HepG2 (cell line): ENCODE results near the gene PSMC5. TPM values are rescaled to one million over a fixed set of nuclear protein-coding genes. Genes with fewer than 3 reads are reported as not detected.

ENCODE experiments used
- ATAC-seq: fragments of 200-7000 bp; cut with Tn5 transposase; 3 replicates; pipeline ENCODE4 v1.9.1; 2020; ENCODE audit warnings: mild to moderate bottlenecking, moderate library complexity
- BruUV-seq: library from RNA; stranded (reverse); fragments of 400-500 nt; replicated peaks from 2 replicates; lab custom pipeline; 2021; lab: Mats Ljungman, UMichigan
- CTCF ChIA-PET: fragments of 300-600 bp; formaldehyde crosslinking; extraction: SDS; loops from one replicate; lab custom pipeline; 2021; ENCODE audit warnings: low total read pairs, inconsistent platforms, low intra/inter-chr PET ratio; lab: Yijun Ruan, JAX
- POLR2A ChIA-PET: fragments of 350-600 bp; sonication (Branson Sonifier 250); formaldehyde crosslinking; loops from one replicate; lab custom pipeline; 2020; ENCODE audit warnings: antibody characterized with exemption, inconsistent platforms; lab: Yijun Ruan, JAX
- DNase-seq: peaks from one replicate; pipeline ENCODE4 v3.0.0-alpha.2; 2015; ENCODE audit warnings: low spot score
- FAIRE-seq: peaks from 3 replicates; lab custom pipeline; 2011; peaks lifted over from hg19 to GRCh38; lab: Jason Lieb, UNC
- H2AFZ ChIP-seq: one replicate; pipeline ENCODE4 v1.6.1; 2011; ENCODE audit warnings: low read length, inconsistent platforms
- H3K27ac ChIP-seq: fragments of 300-600 bp; 3 replicates; pipeline ENCODE4 v1.8.0; 2011; ENCODE audit warnings: mixed run types, mild to moderate bottlenecking, mixed read lengths, low read length, inconsistent platforms; ENCODE audit not compliant: insufficient read depth; ENCODE audit errors: extremely low read length
- H3K27me3 ChIP-seq, 2 experiments: fragments of 200-600 bp in 1 of 2; 2 replicates in 1 of 2; 3 replicates in 1 of 2; pipeline versions ENCODE4 v1.6.0 to v1.8.0; 2011; ENCODE audit warnings: low read length in 2 of 2, mild to moderate bottlenecking in 2 of 2, moderate library complexity in 2 of 2, inconsistent platforms in 1 of 2; ENCODE audit not compliant: insufficient read depth in 2 of 2, control insufficient read depth in 1 of 2
- H3K36me3 ChIP-seq, 2 experiments: fragments of 200-600 bp in 1 of 2; replicated peaks in 1 of 2; 2 replicates in 1 of 2; 3 replicates in 1 of 2; pipeline versions ENCODE4 v1.5.1 to v1.8.0; 2011; ENCODE audit warnings: low read length in 2 of 2, inconsistent platforms in 1 of 2; ENCODE audit not compliant: insufficient read depth in 2 of 2, control insufficient read depth in 1 of 2
- H3K4me1 ChIP-seq: 2 replicates; pipeline ENCODE4 v1.5.1; 2012; ENCODE audit warnings: low read length, inconsistent platforms; ENCODE audit not compliant: insufficient read depth
- H3K4me2 ChIP-seq: 2 replicates; pipeline ENCODE4 v1.6.0; 2011; ENCODE audit warnings: low read depth, low read length, inconsistent platforms
- H3K4me3 ChIP-seq, 3 experiments: fragments of 200-600 bp in 1 of 3; sonication (generic), shearing (Covaris generic) in 1 of 3; replicated peaks in 1 of 3; 2 replicates each; pipeline ENCODE4 v1.5.1; 2011 to 2016; ENCODE audit warnings: low read length in 3 of 3, inconsistent platforms in 2 of 3, low read depth in 2 of 3, mild to moderate bottlenecking in 2 of 3, control low read depth in 1 of 3, mixed read lengths in 1 of 3; ENCODE audit not compliant: insufficient read depth in 1 of 3
- H3K79me2 ChIP-seq: one replicate; pipeline ENCODE4 v1.6.1; 2011; ENCODE audit warnings: low read length, inconsistent platforms; ENCODE audit not compliant: insufficient read depth
- H3K9ac ChIP-seq: 2 replicates; pipeline ENCODE4 v1.6.0; 2011; ENCODE audit warnings: mild to moderate bottlenecking, low read depth, low read length, inconsistent platforms; ENCODE audit not compliant: insufficient read depth
- H3K9me3 ChIP-seq: 2 replicates; pipeline ENCODE4 v1.5.1; 2012; ENCODE audit warnings: mild to moderate bottlenecking, low read length
- H4K20me1 ChIP-seq: 2 replicates; pipeline ENCODE4 v1.6.0; 2011; ENCODE audit warnings: inconsistent platforms, mild to moderate bottlenecking, low read length, moderate library complexity; ENCODE audit not compliant: insufficient read depth
- ARHGAP35 ChIP-seq: sonication (generic); formaldehyde crosslinking; IDR thresholded peaks from 2 replicates; pipeline ENCODE4 v1.9.0; 2022; ENCODE audit warnings: mild to moderate bottlenecking, inconsistent platforms, moderate library complexity, missing genetic modification reagents, borderline replicate concordance
- ARNT2 ChIP-seq: sonication (generic); formaldehyde crosslinking; IDR thresholded peaks from 2 replicates; pipeline ENCODE4 v1.8.0; 2022; ENCODE audit warnings: mild to moderate bottlenecking, low read depth, missing genetic modification reagents, moderate library complexity
- ATF7 ChIP-seq, 2 experiments: fragments of 450-650 bp in 1 of 2; sonication (generic) in 1 of 2; formaldehyde crosslinking in 1 of 2; IDR thresholded peaks; 2 replicates each; pipeline versions ENCODE4 v1.4.0 to v1.6.1; 2016 to 2020; ENCODE audit warnings: antibody characterized with exemption in 1 of 2, mild to moderate bottlenecking in 1 of 2, missing genetic modification reagents in 1 of 2
- BORCS8-MEF2B ChIP-seq: sonication (generic); formaldehyde crosslinking; IDR thresholded peaks from 2 replicates; pipeline ENCODE4 v1.8.0; 2022; ENCODE audit warnings: mild to moderate bottlenecking, missing genetic modification reagents
- ETS1 ChIP-seq: sonication (generic); formaldehyde crosslinking; IDR thresholded peaks from 2 replicates; pipeline ENCODE4 v1.4.0; 2020; ENCODE audit warnings: missing genetic modification reagents
- FIP1L1 ChIP-seq: fragments of 200-400 bp; formaldehyde crosslinking; IDR thresholded peaks from 2 replicates; pipeline ENCODE4 v1.6.1; 2018; ENCODE audit warnings: low read depth, mild to moderate bottlenecking, low read length, moderate library complexity, borderline replicate concordance; ENCODE audit not compliant: insufficient read depth
- HBP1 ChIP-seq: IDR thresholded peaks from 2 replicates; pipeline ENCODE4 v1.6.1; 2016; ENCODE audit warnings: low read depth, control low read depth
- JUN ChIP-seq: sonication (generic); formaldehyde crosslinking; IDR thresholded peaks from 2 replicates; pipeline ENCODE4 v1.4.0; 2020; ENCODE audit warnings: mild to moderate bottlenecking, missing genetic modification reagents
- MEIS2 ChIP-seq: sonication (generic); formaldehyde crosslinking; IDR thresholded peaks from 2 replicates; pipeline ENCODE4 v1.9.0; 2021; ENCODE audit warnings: mild to moderate bottlenecking, missing genetic modification reagents
- MIXL1 ChIP-seq: IDR thresholded peaks from 2 replicates; pipeline ENCODE4 v1.6.1; 2016
- MTA1 ChIP-seq: sonication (generic); formaldehyde crosslinking; IDR thresholded peaks from 2 replicates; pipeline ENCODE4 v1.4.0; 2020; ENCODE audit warnings: missing genetic modification reagents, mild to moderate bottlenecking, borderline replicate concordance
- RBM22 ChIP-seq: fragments of 200-400 bp; formaldehyde crosslinking; optimal IDR thresholded peaks from 2 replicates; pipeline ENCODE3; 2017; ENCODE audit warnings: mild to moderate bottlenecking, low read length, moderate library complexity
- SMARCE1 ChIP-seq: fragments of 450-650 bp; IDR thresholded peaks from 2 replicates; pipeline ENCODE4 v1.6.1; 2017; ENCODE audit warnings: borderline replicate concordance
- SRSF1 ChIP-seq: fragments of 200-400 bp; formaldehyde crosslinking; optimal IDR thresholded peaks from 2 replicates; pipeline ENCODE3; 2017; ENCODE audit warnings: mild to moderate bottlenecking, low read depth, low read length, moderate library complexity
- ZBTB39 ChIP-seq: sonication (generic); formaldehyde crosslinking; IDR thresholded peaks from 2 replicates; pipeline ENCODE4 v1.5.0; 2020; ENCODE audit warnings: missing genetic modification reagents
- ZNF296 ChIP-seq: sonication (generic); formaldehyde crosslinking; conservative IDR thresholded peaks from 2 replicates; pipeline ENCODE4 v1.5.0; 2020; ENCODE audit warnings: mild to moderate bottlenecking, missing genetic modification reagents
- ZNF558 ChIP-seq: sonication (generic); formaldehyde crosslinking; IDR thresholded peaks from 2 replicates; pipeline ENCODE4 v1.9.0; 2022; ENCODE audit warnings: mild to moderate bottlenecking, missing genetic modification reagents, borderline replicate concordance
- ZNF614 ChIP-seq: IDR thresholded peaks from 2 replicates; pipeline ENCODE4 v1.6.1; 2018; ENCODE audit warnings: missing biosample characterization, missing genetic modification reagents, inconsistent platforms, borderline replicate concordance
- ZSCAN22 ChIP-seq: sonication (generic); formaldehyde crosslinking; IDR thresholded peaks from 2 replicates; pipeline ENCODE4 v1.4.0; 2020; ENCODE audit warnings: mild to moderate bottlenecking, missing genetic modification reagents
- WGBS: methylation state at CpG from one replicate; pipeline ENCODE4 v1.1.6; 2017; ENCODE audit warnings: low lambda C conversion rate; 5-methylcytosine and 5-hydroxymethylcytosine counted together
- in situ Hi-C: cut with HindIII; loops from 2 replicates; pipeline ENCODE4 v1.10.0; 2017; ENCODE audit warnings: low pct_unique_long_range_greater_than_20kb; ENCODE audit not compliant: extremely low pct_ligation_motif_present
- intact Hi-C: fragments of 100-400 bp; cut with micrococcal nuclease; formaldehyde crosslinking; loops from one replicate; pipeline ENCODE4 v1.10.0; 2022; ENCODE audit not compliant: unreplicated experiment
- polyA plus RNA-seq, 8 experiments: library from polyadenylated mRNA; depleted of rRNA in 3 of 8; stranded (reverse) in 7 of 8; unstranded in 1 of 8; fragments of >200 nt; fragmentation: Illumina TruSeq in 4 of 8; extraction: Trizol in 4 of 8; gene quantifications; 2 replicates each; pipeline versions ENCODE4 v1.2.1 to v1.2.3, GENCODE V29; 2011 to 2016; ENCODE audit warnings: low read depth in 4 of 8, missing spikeins in 1 of 8, mixed read lengths in 1 of 8; ENCODE audit not compliant: insufficient read depth in 1 of 8
- total RNA-seq, 5 experiments: library from RNA; depleted of rRNA; stranded (reverse); fragments of >200 nt; fragmentation: Illumina TruSeq; extraction: Trizol; gene quantifications; 2 replicates each; pipeline ENCODE4 v1.2.3, GENCODE V29; 2016; ENCODE audit warnings: low read depth in 1 of 5

Gene PSMC5
- total and polyA plus RNA-seq, 2 of the 13 experiments (the other 11 are each of a cell fraction or from before 2014, with no cell fraction given), result 35.3 to 128 TPM

GRCh38 chr17:63817736-63818385, 9.4 kb upstream of the PSMC5 start:
- POLR2A ChIA-PET, result interaction anchor here (1.7 kb wide), 2 partner anchors 9 to 44 kb away, joined by 9 to 10 read pairs; partner anchors contain the start of genes CCDC47, DDX42, FTSJ3 and PSMC5
- Histone ChIP-seq H3K79me2 (no peaks in the 10 kb centered on the region), H3K4me1 (peaks cover 14% of the 10 kb centered on the region; the same call in 1 of the 2 replicates), H3K9me3 (no peaks in the 10 kb centered on the region), H3K9ac (no peak overlapping the region), H3K4me3 (no peak overlapping the region), H3K27me3 (no peaks in the 10 kb centered on the region), H3K36me3 (peaks cover 50 to 97% of the 10 kb centered on the region in 2 experiments), H4K20me1 (peaks cover 3% of the 10 kb centered on the region; the same call in 1 of the 2 replicates), H3K27ac (no peak overlapping the region), H3K4me2 (no peak overlapping the region), H2AFZ (no peak overlapping the region)
- BruUV-seq, result TSS peak; percentile 49
- FAIRE-seq, result no peak
- ATAC-seq, result no peak
- no peak for DNase-seq
- in situ Hi-C loops, result no loop called here
- 98% methylated on average over 27 of the region's 27 CpGs for WGBS
- intact Hi-C loops, result no loop called here
- CTCF ChIA-PET, result no interaction called here
- TF ChIP-seq MIXL1 (CRISPR knock-in tag), result no peak
- TF ChIP-seq SMARCE1, result no peak
- no peak for TF ChIP-seq ATF7 (IDR thresholded peaks at IDR 0.05)
- TF ChIP-seq ATF7 (CRISPR knock-in tag; IDR thresholded peaks at IDR 0.05), result no peak
- TF ChIP-seq ZNF296 (CRISPR knock-in tag), result 0 out of 2 replicates have a peak, but pooled peaks have one; percentile 16
- 0 out of 2 replicates have a peak, but pooled peaks have one; percentile 22 for TF ChIP-seq ZNF558 (CRISPR knock-in tag)
- TF ChIP-seq FIP1L1, result no peak
- TF ChIP-seq ETS1 (CRISPR knock-in tag), result no peak
- TF ChIP-seq ARNT2 (CRISPR knock-in tag), result peak; percentile 57; the same call in 1 of the 2 replicates
- no peak for TF ChIP-seq ZNF614 (CRISPR knock-in tag)
- no peak for TF ChIP-seq ARHGAP35 (CRISPR knock-in tag)
- no peak for TF ChIP-seq JUN (CRISPR knock-in tag)
- TF ChIP-seq SRSF1, result peak; percentile 44
- peak; percentile 88 for TF ChIP-seq RBM22
- no peak for TF ChIP-seq MEIS2 (CRISPR knock-in tag)
- no peak for TF ChIP-seq ZBTB39 (CRISPR knock-in tag)
- no peak for TF ChIP-seq BORCS8-MEF2B
- no peak for TF ChIP-seq HBP1
- TF ChIP-seq MTA1 (CRISPR knock-in tag), result peak; percentile 28; the same call in 1 of the 2 replicates
- no peak for TF ChIP-seq ZSCAN22 (CRISPR knock-in tag)
